Activated T-cell treated with anti-CD3 and anti-CD28 coated beads, Interleukin-2, amount 50 U/mL, for 24 hours (primary cell): ENCODE results near the gene DPYD.

Source experiments
- DNase-seq: peaks from one replicate; pipeline ENCODE4 v3.0.0-alpha.2; 2020
- H3K27ac Mint-ChIP-seq: 2 replicates; pipeline ENCODE4 v1.8.0; 2020; ENCODE audit warnings: mild to moderate bottlenecking, mixed read lengths
- H3K27me3 Mint-ChIP-seq: 2 replicates; pipeline ENCODE4 v1.8.0; 2020; ENCODE audit warnings: mixed read lengths
- H3K36me3 Mint-ChIP-seq: 2 replicates; pipeline ENCODE4 v1.8.0; 2020; ENCODE audit warnings: low read depth, mixed read lengths
- H3K4me1 Mint-ChIP-seq: 2 replicates; pipeline ENCODE4 v1.8.0; 2020; ENCODE audit warnings: low read depth, mixed read lengths
- H3K4me3 Mint-ChIP-seq: 2 replicates; pipeline ENCODE4 v1.8.0; 2020; ENCODE audit warnings: mild to moderate bottlenecking, moderate library complexity, mixed read lengths
- H3K9me3 Mint-ChIP-seq: 2 replicates; pipeline ENCODE4 v1.8.0; 2020; ENCODE audit warnings: mixed read lengths

Gene DPYD

GRCh38 chr1:97919585-97920261 lies 1.1 kb downstream of the DPYD start:
- Mint-ChIP-seq H3K27me3 (no peaks in the 10 kb centered on the region), H3K27ac (peak overlapping the region; percentile 95), H3K4me1 (peaks cover 55% of the 10 kb centered on the region), H3K36me3 (peaks cover 10% of the 10 kb centered on the region), H3K9me3 (no peaks in the 10 kb centered on the region), H3K4me3 (peak overlapping the region; percentile 90)
- no peak for DNase-seq

GRCh38 chr1:97918961-97919360 lies 1.9 kb downstream of the DPYD start:
- H3K27me3 Mint-ChIP-seq: no peaks in the 10 kb centered on the region
- peak overlapping the region; percentile 90 for H3K4me3 Mint-ChIP-seq
- no peak overlapping the region for H3K27ac Mint-ChIP-seq
- H3K9me3 Mint-ChIP-seq: no peaks in the 10 kb centered on the region
- peaks cover 10% of the 10 kb centered on the region for H3K36me3 Mint-ChIP-seq
- DNase-seq: no peak
- peaks cover 62% of the 10 kb centered on the region for H3K4me1 Mint-ChIP-seq

GRCh38 chr1:97913506-97914139 lies 7.2 kb downstream of the DPYD start:
- Mint-ChIP-seq H3K27ac (no peak overlapping the region), H3K4me3 (no peak overlapping the region), H3K4me1 (peaks cover 65% of the 10 kb centered on the region), H3K9me3 (no peaks in the 10 kb centered on the region), H3K36me3 (no peaks in the 10 kb centered on the region), H3K27me3 (no peaks in the 10 kb centered on the region)
- DNase-seq: no peak

GRCh38 chr1:97911266-97912215 lies 9.3 kb downstream of the DPYD start:
- H3K4me1 Mint-ChIP-seq: peaks cover 52% of the 10 kb centered on the region
- no peaks in the 10 kb centered on the region for H3K9me3 Mint-ChIP-seq
- H3K36me3 Mint-ChIP-seq: no peaks in the 10 kb centered on the region
- no peak for DNase-seq
- peak overlapping the region; percentile 3 for H3K27ac Mint-ChIP-seq
- H3K4me3 Mint-ChIP-seq: peak overlapping the region; percentile 30
- H3K27me3 Mint-ChIP-seq: no peaks in the 10 kb centered on the region

- Mint-ChIP-seq H3K27ac (no peak overlapping the region), H3K9me3 (no peaks in the 10 kb centered on the region), H3K4me3 (no peak overlapping the region), H3K4me1 (peaks cover 46% of the 10 kb centered on the region), H3K36me3 (no peaks in the 10 kb centered on the region), H3K27me3 (no peaks in the 10 kb centered on the region)
- DNase-seq: no peak
These were observed 11.6 kb downstream of the DPYD start for GRCh38 chr1:97909266-97909665.

GRCh38 chr1:97907886-97908285 lies 12.9 kb downstream of the DPYD start:
- no peak overlapping the region for H3K27ac Mint-ChIP-seq
- H3K4me1 Mint-ChIP-seq: peaks cover 44% of the 10 kb centered on the region
- no peaks in the 10 kb centered on the region for H3K36me3 Mint-ChIP-seq
- H3K9me3 Mint-ChIP-seq: no peaks in the 10 kb centered on the region
- no peaks in the 10 kb centered on the region for H3K27me3 Mint-ChIP-seq
- no peak for DNase-seq
- no peak overlapping the region for H3K4me3 Mint-ChIP-seq

GRCh38 chr1:97906567-97907241 lies 14.1 kb downstream of the DPYD start:
- no peaks in the 10 kb centered on the region for H3K36me3 Mint-ChIP-seq
- no peak overlapping the region for H3K27ac Mint-ChIP-seq
- H3K4me3 Mint-ChIP-seq: no peak overlapping the region
- H3K27me3 Mint-ChIP-seq: no peaks in the 10 kb centered on the region
- H3K9me3 Mint-ChIP-seq: no peaks in the 10 kb centered on the region
- no peak for DNase-seq
- H3K4me1 Mint-ChIP-seq: peaks cover 44% of the 10 kb centered on the region

- Mint-ChIP-seq H3K9me3 (no peaks in the 10 kb centered on the region), H3K27me3 (no peaks in the 10 kb centered on the region), H3K36me3 (no peaks in the 10 kb centered on the region), H3K27ac (no peak overlapping the region), H3K4me1 (peaks cover 47% of the 10 kb centered on the region), H3K4me3 (no peak overlapping the region)
- DNase-seq: no peak
These were observed 15.5 kb downstream of the DPYD start for GRCh38 chr1:97905141-97905940.

GRCh38 chr1:97904534-97904933 lies 16.3 kb downstream of the DPYD start:
- H3K4me1 Mint-ChIP-seq: peaks cover 46% of the 10 kb centered on the region
- DNase-seq: no peak
- H3K36me3 Mint-ChIP-seq: peaks cover 4% of the 10 kb centered on the region
- no peaks in the 10 kb centered on the region for H3K9me3 Mint-ChIP-seq
- H3K4me3 Mint-ChIP-seq: no peak overlapping the region
- H3K27ac Mint-ChIP-seq: peak overlapping the region; percentile 27
- H3K27me3 Mint-ChIP-seq: no peaks in the 10 kb centered on the region

- Mint-ChIP-seq H3K36me3 (peaks cover 13% of the 10 kb centered on the region), H3K4me1 (peaks cover 48% of the 10 kb centered on the region), H3K27me3 (no peaks in the 10 kb centered on the region), H3K4me3 (no peak overlapping the region), H3K9me3 (peaks cover 4% of the 10 kb centered on the region), H3K27ac (no peak overlapping the region)
- DNase-seq: no peak
These were observed 17.2 kb downstream of the DPYD start for GRCh38 chr1:97903626-97904025.

GRCh38 chr1:97902067-97902466 lies 18.8 kb downstream of the DPYD start:
- H3K27me3 Mint-ChIP-seq: no peaks in the 10 kb centered on the region
- H3K27ac Mint-ChIP-seq: no peak overlapping the region
- DNase-seq: no peak
- no peak overlapping the region for H3K4me3 Mint-ChIP-seq
- peaks cover 9% of the 10 kb centered on the region for H3K9me3 Mint-ChIP-seq
- H3K36me3 Mint-ChIP-seq: peaks cover 18% of the 10 kb centered on the region
- H3K4me1 Mint-ChIP-seq: peaks cover 54% of the 10 kb centered on the region

GRCh38 chr1:97901017-97901658 lies 19.7 kb downstream of the DPYD start:
- Mint-ChIP-seq H3K4me3 (no peak overlapping the region), H3K27ac (no peak overlapping the region), H3K4me1 (peaks cover 52% of the 10 kb centered on the region), H3K27me3 (no peaks in the 10 kb centered on the region), H3K36me3 (peaks cover 18% of the 10 kb centered on the region), H3K9me3 (peaks cover 9% of the 10 kb centered on the region)
- DNase-seq: no peak

- no peak for DNase-seq
- H3K27ac Mint-ChIP-seq: no peak overlapping the region
- H3K4me3 Mint-ChIP-seq: no peak overlapping the region
- peaks cover 48% of the 10 kb centered on the region for H3K4me1 Mint-ChIP-seq
- peaks cover 9% of the 10 kb centered on the region for H3K9me3 Mint-ChIP-seq
- H3K36me3 Mint-ChIP-seq: peaks cover 18% of the 10 kb centered on the region
- no peaks in the 10 kb centered on the region for H3K27me3 Mint-ChIP-seq
These were observed 21.9 kb downstream of the DPYD start for GRCh38 chr1:97898948-97899347.
